Astrocyte of the cerebellum (primary cell): Measurements from ENCODE around the gene ZNF74.
"Not testable (repeated sequence)": the region's sequence is repeated elsewhere in the genome, so short reads cannot be mapped to it uniquely, and the experiment has no call there.

Experiments
- DNase-seq: peaks from one replicate; pipeline ENCODE4 v3.0.0-alpha.2; 2011; ENCODE audit warnings: low read depth
- H3K4me3 ChIP-seq: 2 replicates; pipeline ENCODE4 v1.5.1; 2011; ENCODE audit warnings: mild to moderate bottlenecking, low read depth, low read length, moderate library complexity
- in situ Hi-C: cut with HindIII; loops from 2 replicates; pipeline ENCODE4 v1.10.0; 2017; ENCODE audit warnings: low sequenced_read_pairs
- TF ChIP-seq, protein P1 (sequence below): IDR thresholded peaks from 2 replicates; pipeline ENCODE4 v1.5.1; 2012; ENCODE audit warnings: low read length, low read depth, moderate library complexity, mild to moderate bottlenecking; ENCODE audit errors: missing control alignments

Gene ZNF74

GRCh38 chr22:20446383-20446970, 52.5 kb downstream of the ZNF74 start:
- TF ChIP-seq, protein P1, sequence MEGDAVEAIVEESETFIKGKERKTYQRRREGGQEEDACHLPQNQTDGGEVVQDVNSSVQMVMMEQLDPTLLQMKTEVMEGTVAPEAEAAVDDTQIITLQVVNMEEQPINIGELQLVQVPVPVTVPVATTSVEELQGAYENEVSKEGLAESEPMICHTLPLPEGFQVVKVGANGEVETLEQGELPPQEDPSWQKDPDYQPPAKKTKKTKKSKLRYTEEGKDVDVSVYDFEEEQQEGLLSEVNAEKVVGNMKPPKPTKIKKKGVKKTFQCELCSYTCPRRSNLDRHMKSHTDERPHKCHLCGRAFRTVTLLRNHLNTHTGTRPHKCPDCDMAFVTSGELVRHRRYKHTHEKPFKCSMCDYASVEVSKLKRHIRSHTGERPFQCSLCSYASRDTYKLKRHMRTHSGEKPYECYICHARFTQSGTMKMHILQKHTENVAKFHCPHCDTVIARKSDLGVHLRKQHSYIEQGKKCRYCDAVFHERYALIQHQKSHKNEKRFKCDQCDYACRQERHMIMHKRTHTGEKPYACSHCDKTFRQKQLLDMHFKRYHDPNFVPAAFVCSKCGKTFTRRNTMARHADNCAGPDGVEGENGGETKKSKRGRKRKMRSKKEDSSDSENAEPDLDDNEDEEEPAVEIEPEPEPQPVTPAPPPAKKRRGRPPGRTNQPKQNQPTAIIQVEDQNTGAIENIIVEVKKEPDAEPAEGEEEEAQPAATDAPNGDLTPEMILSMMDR: no peak
- DNase-seq: no peak
- H3K4me3 ChIP-seq: no peak overlapping the region
- in situ Hi-C loops: no loop called here

DNA sequence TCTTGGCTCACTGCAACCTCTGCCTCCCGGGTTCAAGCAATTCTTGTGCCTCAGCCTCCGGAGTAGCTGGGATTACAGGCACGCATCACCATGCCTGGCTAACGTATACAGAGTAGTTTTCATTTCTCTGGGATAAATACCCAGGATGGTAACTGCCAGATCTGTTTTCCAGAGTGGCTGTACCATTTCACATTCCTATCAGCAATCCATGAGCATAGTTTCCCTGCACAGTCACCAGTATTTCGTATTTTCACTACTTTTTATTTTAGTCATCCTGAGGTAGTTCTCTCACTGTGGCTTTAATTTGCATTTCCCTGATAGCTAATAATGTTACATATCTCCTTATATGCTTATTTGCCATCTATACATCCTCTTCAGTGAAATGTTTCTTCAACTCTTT, 54.7 kb downstream of the ZNF74 start:
- H3K4me3 ChIP-seq: no peak overlapping the region
- no peak for DNase-seq
- in situ Hi-C loops: no loop called here
- TF ChIP-seq, protein P1: no peak

- no peak overlapping the region for H3K4me3 ChIP-seq
- in situ Hi-C loops: no loop called here
- DNase-seq: no peak
- TF ChIP-seq, protein P1: no peak
These were observed 56.0 kb downstream of the ZNF74 start for GRCh38 chr22:20449819-20450550.

- TF ChIP-seq, protein P1: no peak
- in situ Hi-C loops: no loop called here
These were observed 56.6 kb downstream of the ZNF74 start for GRCh38 chr22:20450551-20450906.

DNA sequence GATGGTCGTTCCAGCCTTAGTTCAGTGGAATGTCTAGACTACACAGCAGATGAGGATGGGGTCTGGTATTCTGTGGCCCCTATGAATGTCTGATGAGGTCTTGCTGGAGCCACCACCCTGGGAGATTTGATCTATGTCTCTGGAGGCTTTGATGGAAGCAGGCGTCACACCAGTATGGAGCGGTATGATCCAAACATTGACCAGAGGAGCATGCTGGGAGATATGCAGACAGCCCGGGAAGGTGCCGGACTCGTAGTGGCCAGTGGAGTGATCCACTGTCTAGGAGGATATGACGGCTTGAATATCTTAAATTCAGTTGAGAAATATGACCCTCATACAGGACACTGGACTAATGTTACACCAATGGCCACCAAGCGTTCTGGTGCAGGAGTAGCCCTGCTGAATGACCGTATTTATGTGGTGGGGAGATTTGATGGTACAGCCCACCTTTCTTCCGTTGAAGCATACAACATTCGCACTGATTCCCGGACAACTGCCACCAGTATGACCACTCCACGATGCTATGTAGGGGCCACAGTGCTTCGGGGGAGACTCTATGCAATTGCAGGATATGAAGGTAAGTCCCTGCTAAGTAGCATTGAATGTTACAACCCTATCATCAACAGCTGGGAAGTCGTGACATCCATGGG, 57.3 kb downstream of the ZNF74 start:
- in situ Hi-C loops, DNase-seq, H3K4me3 ChIP-seq: not testable (repeated sequence)

More at GRCh38 chr22:20450551-20450906, 56.6 kb downstream of the ZNF74 start:
- DNase-seq: no peak
- no peak overlapping the region for H3K4me3 ChIP-seq

GRCh38 chr22:20451920-20452319, 58.0 kb downstream of the ZNF74 start:
- in situ Hi-C loops: no loop called here
- TF ChIP-seq, protein P1: no peak

GRCh38 chr22:20453222-20453621, 59.3 kb downstream of the ZNF74 start:
- H3K4me3 ChIP-seq: no peak overlapping the region
- TF ChIP-seq, protein P1: no peak
- in situ Hi-C loops: no loop called here
- no peak for DNase-seq

More at GRCh38 chr22:20451920-20452319, 58.0 kb downstream of the ZNF74 start:
- H3K4me3 ChIP-seq: no peak overlapping the region
- DNase-seq: no peak
